Neuronal stem cell (in vitro differentiated cells): ENCODE data around the gene VPS9D1.
A peak's percentile ranks its signal among the peaks of the same experiment; 100 is the strongest.

Experiments used
- DNase-seq: peaks from one replicate; pipeline ENCODE4 v3.0.0-alpha.2; 2013; ENCODE audit warnings: low spot score
- H2AFZ ChIP-seq: one replicate; pipeline ENCODE4 v1.6.1; 2013; ENCODE audit warnings: mild to moderate bottlenecking, low read length, inconsistent platforms
- H2AK5ac ChIP-seq: 2 replicates; pipeline ENCODE4 v1.6.1; 2013; ENCODE audit warnings: low read depth, mild to moderate bottlenecking, inconsistent platforms, low read length, moderate library complexity, mixed read lengths
- H2BK120ac ChIP-seq: 2 replicates; pipeline ENCODE4 v1.6.1; 2013; ENCODE audit warnings: low read depth, mild to moderate bottlenecking, inconsistent platforms, low read length, moderate library complexity, mixed read lengths
- H2BK12ac ChIP-seq: one replicate; pipeline ENCODE4 v1.6.1; 2013; ENCODE audit warnings: low read length, inconsistent platforms
- H2BK15ac ChIP-seq: 2 replicates; pipeline ENCODE4 v1.6.1; 2013; ENCODE audit warnings: mild to moderate bottlenecking, low read length, inconsistent platforms, mixed read lengths
- H2BK5ac ChIP-seq: one replicate; pipeline ENCODE4 v1.6.1; 2013; ENCODE audit warnings: inconsistent platforms, mild to moderate bottlenecking, low read length, moderate library complexity
- H3K14ac ChIP-seq: one replicate; pipeline ENCODE4 v1.6.1; 2013; ENCODE audit warnings: low read length, inconsistent platforms
- H3K18ac ChIP-seq: 2 replicates; pipeline ENCODE4 v1.6.1; 2013; ENCODE audit warnings: low read length, inconsistent platforms
- H3K23ac ChIP-seq: 2 replicates; pipeline ENCODE4 v1.6.1; 2013; ENCODE audit warnings: low read depth, mild to moderate bottlenecking, mixed read lengths, low read length, inconsistent platforms; ENCODE audit not compliant: poor library complexity
- H3K27ac ChIP-seq: replicated peaks from 3 replicates; pipeline ENCODE4 v1.5.1; 2013; ENCODE audit warnings: low read length, inconsistent platforms
- H3K27me3 ChIP-seq, 3 experiments: 2 replicates each; pipeline ENCODE4 v1.6.1; 2013; ENCODE audit warnings: low read length in 3 of 3, mild to moderate bottlenecking in 2 of 3, inconsistent platforms in 1 of 3, low read depth in 1 of 3, mixed read lengths in 1 of 3, moderate library complexity in 1 of 3; ENCODE audit not compliant: control insufficient read depth in 3 of 3, insufficient read depth in 3 of 3
- H3K36me3 ChIP-seq, 2 donors: replicated peaks in 1 of 2; 2 replicates each; pipeline ENCODE4 v1.6.1; 2013; ENCODE audit warnings: low read length in 2 of 2; ENCODE audit not compliant: control insufficient read depth in 2 of 2, insufficient read depth in 2 of 2
- H3K4ac ChIP-seq: 2 replicates; pipeline ENCODE4 v1.6.1; 2013; ENCODE audit warnings: inconsistent platforms, mild to moderate bottlenecking, low read length, moderate library complexity
- H3K4me1 ChIP-seq, 2 donors: 1 replicate in 1 of 2; 2 replicates in 1 of 2; pipeline ENCODE4 v1.6.1; 2013; ENCODE audit warnings: low read length in 2 of 2, low read depth in 1 of 2; ENCODE audit not compliant: control insufficient read depth in 2 of 2, insufficient read depth in 1 of 2
- H3K4me2 ChIP-seq: one replicate; pipeline ENCODE4 v1.6.1; 2013; ENCODE audit warnings: mild to moderate bottlenecking, low read length, inconsistent platforms; ENCODE audit not compliant: insufficient read depth, poor library complexity, severe bottlenecking
- H3K4me3 ChIP-seq, 2 donors: 2 replicates each; pipeline ENCODE4 v1.5.1; 2013; ENCODE audit warnings: low read length in 2 of 2, mild to moderate bottlenecking in 2 of 2, inconsistent platforms in 1 of 2, moderate library complexity in 1 of 2
- H3K79me1 ChIP-seq: one replicate; pipeline ENCODE4 v1.6.1; 2013; ENCODE audit warnings: low read depth, mild to moderate bottlenecking, inconsistent platforms, low read length, moderate library complexity
- H3K9ac ChIP-seq: one replicate; pipeline ENCODE4 v1.6.1; 2013; ENCODE audit warnings: mild to moderate bottlenecking, low read depth, low read length, inconsistent platforms; ENCODE audit not compliant: poor library complexity
- H3K9me3 ChIP-seq, 2 donors: replicated peaks in 1 of 2; 2 replicates each; pipeline versions ENCODE3 to v1.6.1; 2013; ENCODE audit warnings: low read length in 2 of 2, mild to moderate bottlenecking in 2 of 2, inconsistent platforms in 1 of 2, low read depth in 1 of 2, mixed read lengths in 1 of 2, moderate library complexity in 1 of 2; ENCODE audit not compliant: control insufficient read depth in 2 of 2, insufficient read depth in 1 of 2
- H4K8ac ChIP-seq: one replicate; pipeline ENCODE4 v1.6.1; 2013; ENCODE audit warnings: low read depth, mild to moderate bottlenecking, inconsistent platforms, low read length, moderate library complexity
- H4K91ac ChIP-seq: one replicate; pipeline ENCODE4 v1.6.1; 2013; ENCODE audit warnings: low read length, low read depth, mild to moderate bottlenecking, inconsistent platforms; ENCODE audit not compliant: poor library complexity
- WGBS, 2 donors: extraction: QIAGEN DNeasy Blood & Tissue Kit; methylation state at CpG; one replicate each; pipeline ENCODE4 v1.1.7; 2013; ENCODE audit warnings: missing lambda C conversion rate in 2 of 2, mixed read lengths in 1 of 2; ENCODE audit not compliant: insufficient read length in 2 of 2, insufficient replicate concordance in 1 of 2; ENCODE audit errors: extremely low coverage in 2 of 2; 5-methylcytosine and 5-hydroxymethylcytosine counted together

VPS9D1 gene

DNA sequence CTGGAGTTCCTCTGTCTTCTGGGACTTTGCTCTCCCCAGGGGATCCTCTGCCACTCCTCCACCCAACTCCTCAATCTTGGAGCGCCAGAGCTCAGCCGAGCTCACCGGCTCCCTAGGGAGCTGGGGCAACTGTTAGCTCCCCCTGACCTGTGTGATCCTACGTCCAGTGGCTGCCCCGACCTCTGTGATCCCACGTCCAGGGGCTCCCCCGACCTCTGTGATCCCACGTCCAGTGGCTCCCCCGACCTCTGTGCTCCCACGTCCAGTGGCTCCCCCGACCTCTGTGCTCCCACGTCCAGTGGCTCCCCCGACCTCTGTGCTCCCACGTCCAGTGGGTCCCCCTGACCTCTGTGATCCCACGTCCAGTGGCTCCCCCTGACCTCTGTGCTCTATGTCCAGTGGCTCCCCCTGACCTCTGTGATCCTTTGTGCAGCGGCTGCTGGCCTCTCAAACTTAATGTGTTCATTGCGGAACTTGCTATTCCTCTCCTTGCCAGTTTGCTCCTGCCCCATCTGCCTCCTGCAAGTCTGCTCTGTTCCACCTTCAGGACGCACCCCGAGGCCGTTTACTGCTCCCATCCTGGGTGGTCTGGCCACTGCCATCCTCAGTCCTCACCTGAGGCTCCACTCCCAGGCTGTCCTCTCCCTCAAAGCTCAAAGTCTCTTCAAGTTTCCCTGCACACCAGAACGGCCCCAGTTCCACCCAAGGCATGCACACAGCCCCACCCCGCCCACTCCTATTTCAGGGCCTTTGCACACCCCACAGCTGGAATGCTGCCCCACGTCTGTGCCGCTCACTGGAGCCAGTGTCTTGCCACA lies 2.8 kb downstream of the VPS9D1 start:
- no peak overlapping the region for H2BK15ac ChIP-seq
- no peak overlapping the region for H3K9ac ChIP-seq
- H3K18ac ChIP-seq, result no peak overlapping the region
- H3K23ac ChIP-seq, result peak overlapping the region; percentile 73
- no peak overlapping the region for H2BK12ac ChIP-seq
- H3K4me2 ChIP-seq, result no peak overlapping the region
- no peak overlapping the region for H2AFZ ChIP-seq
- H3K79me1 ChIP-seq, result no peaks in the 10 kb centered on the region
- no peak overlapping the region for H2BK120ac ChIP-seq
- no peak overlapping the region for H3K4ac ChIP-seq
- peak overlapping the region; percentile 82 for H4K8ac ChIP-seq
- H3K27me3 ChIP-seq, result peaks cover 0 to 14% (median 5%) of the 10 kb centered on the region in 3 experiments
- no peak for DNase-seq
- H3K4me1 ChIP-seq, result peaks cover 9 to 13% of the 10 kb centered on the region in 2 donors
- no peak overlapping the region for H3K14ac ChIP-seq
- H3K4me3 ChIP-seq, result no peak overlapping the region
- H3K9me3 ChIP-seq, result peaks cover 0 to 2% of the 10 kb centered on the region in 2 donors
- H3K27ac ChIP-seq, result no peak overlapping the region
- no CpG with 5 or more reads among the region's 24 CpGs for WGBS, 2 donors
- peaks cover 4 to 6% of the 10 kb centered on the region in 2 donors for H3K36me3 ChIP-seq
- H2BK5ac ChIP-seq, result no peak overlapping the region
- no peak overlapping the region for H2AK5ac ChIP-seq
- no peak overlapping the region for H4K91ac ChIP-seq

DNA sequence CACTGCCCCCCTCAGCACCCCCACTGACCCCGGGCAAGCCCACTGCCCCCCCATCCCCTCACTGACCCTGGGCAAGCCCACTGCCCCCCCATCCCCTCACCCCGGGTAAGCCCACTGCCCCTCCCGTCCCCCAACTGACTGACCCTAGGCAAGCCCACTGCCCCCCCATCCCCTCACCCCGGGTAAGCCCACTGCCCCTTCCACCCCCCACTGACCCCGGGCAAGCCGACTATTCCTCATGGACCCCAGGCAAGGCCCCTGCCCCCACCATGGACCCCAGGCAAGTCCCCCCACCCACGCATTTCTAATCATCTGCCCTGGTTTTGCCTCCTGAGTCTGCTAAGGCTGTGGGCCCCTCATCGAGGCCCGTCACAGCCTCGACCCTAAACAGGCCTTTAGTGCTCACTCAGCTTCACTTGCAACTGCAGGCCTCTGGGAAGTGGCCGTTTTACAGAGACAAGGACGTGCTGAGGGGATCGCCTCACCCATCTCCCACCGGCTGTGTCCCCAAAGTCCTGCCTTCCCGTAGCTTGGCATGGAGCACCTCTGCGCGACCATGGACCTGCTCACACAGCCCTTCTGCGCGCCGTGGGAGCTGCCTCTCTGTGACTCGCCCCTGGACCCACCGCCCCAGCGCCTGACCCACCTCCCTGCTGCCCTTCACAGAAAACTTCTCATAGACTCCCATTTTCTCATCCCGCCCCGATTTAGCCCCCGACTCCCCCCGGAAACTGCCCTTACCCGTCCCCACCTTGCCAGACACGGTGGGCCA lies 3.6 kb downstream of the VPS9D1 start:
- no CpG with 5 or more reads among the region's 29 CpGs for WGBS, 2 donors
- H3K14ac ChIP-seq, result no peak overlapping the region
- H3K4me3 ChIP-seq, result no peak overlapping the region
- no peak overlapping the region for H3K4ac ChIP-seq
- no peaks in the 10 kb centered on the region for H3K79me1 ChIP-seq
- peaks cover 0 to 2% of the 10 kb centered on the region in 2 donors for H3K9me3 ChIP-seq
- no peak overlapping the region for H2BK120ac ChIP-seq
- H3K4me1 ChIP-seq, result peaks cover 6 to 8% of the 10 kb centered on the region in 2 donors
- H2BK5ac ChIP-seq, result no peak overlapping the region
- H3K36me3 ChIP-seq, result peaks cover 0 to 4% of the 10 kb centered on the region in 2 donors
- H3K18ac ChIP-seq, result no peak overlapping the region
- H3K27ac ChIP-seq, result no peak overlapping the region
- peaks cover 0 to 6% (median 0%) of the 10 kb centered on the region in 3 experiments for H3K27me3 ChIP-seq
- H4K8ac ChIP-seq, result peak overlapping the region; percentile 48
- no peak overlapping the region for H2AFZ ChIP-seq
- H2BK15ac ChIP-seq, result no peak overlapping the region
- H4K91ac ChIP-seq, result no peak overlapping the region
- H2AK5ac ChIP-seq, result no peak overlapping the region
- peak overlapping the region; percentile 73 for H3K23ac ChIP-seq
- H3K4me2 ChIP-seq, result no peak overlapping the region
- H3K9ac ChIP-seq, result no peak overlapping the region
- H2BK12ac ChIP-seq, result no peak overlapping the region
- no peak for DNase-seq

DNA sequence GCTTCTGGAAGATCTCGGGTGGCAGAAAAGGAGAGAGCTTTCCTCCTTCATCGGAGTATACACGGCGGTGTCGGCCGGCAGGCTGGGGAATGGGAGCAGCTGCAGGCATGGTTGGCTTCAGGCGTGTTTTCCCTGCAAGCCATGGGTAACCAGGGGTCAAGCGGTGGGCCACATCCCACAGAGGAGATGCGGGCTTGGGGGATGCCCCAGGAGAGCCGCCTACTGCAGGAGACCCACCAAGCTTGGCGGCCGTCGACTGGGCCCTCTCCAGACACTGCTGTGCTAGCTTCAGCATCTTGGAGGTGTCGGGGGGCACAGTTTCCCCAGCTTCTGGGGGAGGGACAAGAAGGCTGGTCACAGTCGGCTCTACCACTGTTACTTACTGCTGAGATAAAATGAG lies 4.2 kb downstream of the VPS9D1 start:
- peaks cover 0 to 4% of the 10 kb centered on the region in 2 donors for H3K36me3 ChIP-seq
- no peak overlapping the region for H2BK120ac ChIP-seq
- H3K27ac ChIP-seq, result no peak overlapping the region
- H3K79me1 ChIP-seq, result no peaks in the 10 kb centered on the region
- no peak overlapping the region for H3K18ac ChIP-seq
- peaks cover 0 to 4% (median 0%) of the 10 kb centered on the region in 3 experiments for H3K27me3 ChIP-seq
- peaks cover 0 to 2% of the 10 kb centered on the region in 2 donors for H3K9me3 ChIP-seq
- H3K4ac ChIP-seq, result no peak overlapping the region
- no peak overlapping the region for H2BK5ac ChIP-seq
- H2AK5ac ChIP-seq, result no peak overlapping the region
- no peak for DNase-seq
- H4K8ac ChIP-seq, result no peak overlapping the region
- H2BK15ac ChIP-seq, result no peak overlapping the region
- H2AFZ ChIP-seq, result no peak overlapping the region
- no peak overlapping the region for H4K91ac ChIP-seq
- no peak overlapping the region for H3K23ac ChIP-seq
- H3K14ac ChIP-seq, result peak overlapping the region; percentile 75
- no CpG with 5 or more reads among the region's 15 CpGs for WGBS, 2 donors
- H3K9ac ChIP-seq, result no peak overlapping the region
- no peak overlapping the region for H3K4me2 ChIP-seq
- peaks cover 6% of the 10 kb centered on the region in 2 donors for H3K4me1 ChIP-seq
- no peak overlapping the region for H2BK12ac ChIP-seq
- H3K4me3 ChIP-seq, result no peak overlapping the region

- no peak for DNase-seq
- H3K4me3 ChIP-seq, result peak overlapping the region in 1 of 2 donors; percentile 83
- no CpG with 5 or more reads among the region's 22 CpGs for WGBS, 2 donors
Measured at GRCh38 chr16:89712274-89712781, 8.4 kb downstream of the VPS9D1 start.

More at GRCh38 chr16:89712274-89712781, 8.4 kb downstream of the VPS9D1 start:
- Histone ChIP-seq H3K27ac (no peak overlapping the region), H2BK5ac (peak overlapping the region; percentile 2), H3K23ac (peak overlapping the region; percentile 85), H3K14ac (peak overlapping the region; percentile 90), H3K36me3 (peaks cover 0 to 4% of the 10 kb centered on the region in 2 donors), H2BK120ac (no peak overlapping the region), H4K8ac (no peak overlapping the region), H3K9me3 (peaks cover 0 to 2% of the 10 kb centered on the region in 2 donors), H2BK12ac (no peak overlapping the region), H3K4me2 (peak overlapping the region; percentile 91), H3K4ac (no peak overlapping the region), H3K79me1 (no peaks in the 10 kb centered on the region), H4K91ac (no peak overlapping the region), H2AK5ac (peak overlapping the region; percentile 92), H3K27me3 (no peaks in the 10 kb centered on the region), H2AFZ (no peak overlapping the region), H3K4me1 (peaks cover 0 to 11% of the 10 kb centered on the region in 2 donors), H2BK15ac (peak overlapping the region; percentile 81), H3K9ac (peak overlapping the region; percentile 88), H3K18ac (peak overlapping the region; percentile 96)
